Liver (tissue), 9 donors: ENCODE measurements around the gene IQCE. TPM values are rescaled to one million over a fixed set of nuclear protein-coding genes. Genes with fewer than 3 reads are reported as not detected.

ENCODE experiments used
- DNase-seq: peaks from one replicate; pipeline ENCODE4 v3.0.0-alpha.2; 2017; ENCODE audit warnings: low spot score
- H3K27ac ChIP-seq, 2 donors: one replicate each; pipeline ENCODE4 v1.7.0; 2013; ENCODE audit warnings: inconsistent platforms in 2 of 2, low read length in 2 of 2, control low read depth in 1 of 2, low read depth in 1 of 2, mild to moderate bottlenecking in 1 of 2
- H3K27me3 ChIP-seq, 4 donors: one replicate each; pipeline versions ENCODE4 v1.6.1 to v1.7.0; 2013; ENCODE audit warnings: low read length in 3 of 4, inconsistent platforms in 1 of 4, mild to moderate bottlenecking in 1 of 4, moderate library complexity in 1 of 4; ENCODE audit not compliant: control insufficient read depth in 4 of 4, insufficient read depth in 4 of 4
- H3K36me3 ChIP-seq, 4 donors: one replicate each; pipeline versions ENCODE4 v1.6.1 to v1.7.0; 2013; ENCODE audit warnings: low read length in 3 of 4, mild to moderate bottlenecking in 3 of 4, low read depth in 1 of 4, moderate library complexity in 1 of 4; ENCODE audit not compliant: control insufficient read depth in 4 of 4, insufficient read depth in 3 of 4
- H3K4me1 ChIP-seq, 4 donors: one replicate each; pipeline versions ENCODE4 v1.6.1 to v1.7.0; 2013; ENCODE audit warnings: low read length in 3 of 4, mild to moderate bottlenecking in 3 of 4, moderate library complexity in 1 of 4; ENCODE audit not compliant: control insufficient read depth in 4 of 4, insufficient read depth in 4 of 4
- H3K4me3 ChIP-seq, 3 donors: one replicate each; pipeline versions ENCODE4 v1.6.1 to v1.7.0; 2013; ENCODE audit warnings: low read length in 3 of 3, control low read depth in 1 of 3, low read depth in 1 of 3, mild to moderate bottlenecking in 1 of 3
- H3K9ac ChIP-seq, 2 donors: one replicate each; pipeline ENCODE4 v1.7.0; 2013; ENCODE audit warnings: low read length in 2 of 2, mild to moderate bottlenecking in 2 of 2, moderate library complexity in 2 of 2, control low read depth in 1 of 2, low read depth in 1 of 2
- H3K9me3 ChIP-seq, 4 donors: one replicate each; pipeline versions ENCODE4 v1.6.1 to v1.7.0; 2013; ENCODE audit warnings: low read length in 3 of 4; ENCODE audit not compliant: control insufficient read depth in 4 of 4
- ATF3 ChIP-seq: IDR thresholded peaks from 2 replicates; pipeline ENCODE4 v1.6.1; 2016; ENCODE audit warnings: antibody characterized with exemption
- CTCF ChIP-seq: fragments of 150-350 bp; IDR thresholded peaks from 2 replicates; pipeline ENCODE4 v1.5.1; 2017; ENCODE audit warnings: improper control_type of control experiment, low read depth, low read length; ENCODE audit not compliant: missing input control
- EGR1 ChIP-seq, 2 donors: IDR thresholded peaks; 2 replicates each; pipeline ENCODE4 v1.6.1; 2016 to 2018; ENCODE audit warnings: antibody characterized with exemption in 2 of 2, low read depth in 2 of 2
- FOXA1 ChIP-seq: IDR thresholded peaks from 2 replicates; pipeline ENCODE4 v1.6.1; 2016; ENCODE audit warnings: antibody characterized with exemption
- FOXA2 ChIP-seq: IDR thresholded peaks from 2 replicates; pipeline ENCODE4 v1.6.1; 2016; ENCODE audit warnings: antibody characterized with exemption
- GABPA ChIP-seq, 2 donors: IDR thresholded peaks in 1 of 2; conservative IDR thresholded peaks in 1 of 2; 2 replicates each; pipeline ENCODE4 v1.6.1; 2016; ENCODE audit warnings: antibody characterized with exemption in 2 of 2, mild to moderate bottlenecking in 1 of 2, moderate library complexity in 1 of 2
- HNF4A ChIP-seq, 2 donors: conservative IDR thresholded peaks; 2 replicates each; pipeline ENCODE4 v1.6.1; 2016; ENCODE audit warnings: antibody characterized with exemption in 2 of 2, mild to moderate bottlenecking in 2 of 2
- HNF4G ChIP-seq: IDR thresholded peaks from 2 replicates; pipeline ENCODE4 v1.6.1; 2016; ENCODE audit warnings: antibody characterized with exemption
- JUND ChIP-seq, 2 donors: IDR thresholded peaks; 2 replicates each; pipeline ENCODE4 v1.6.1; 2016; ENCODE audit warnings: antibody characterized with exemption in 2 of 2
- MAX ChIP-seq: IDR thresholded peaks from 2 replicates; pipeline ENCODE4 v1.6.1; 2016; ENCODE audit warnings: antibody characterized with exemption
- NR2F2 ChIP-seq: IDR thresholded peaks from 2 replicates; pipeline ENCODE4 v1.6.1; 2016; ENCODE audit warnings: antibody characterized with exemption
- RAD21 ChIP-seq, 2 donors: IDR thresholded peaks; 2 replicates each; pipeline ENCODE4 v1.6.1; 2016; ENCODE audit warnings: antibody characterized with exemption in 2 of 2, mild to moderate bottlenecking in 2 of 2
- REST ChIP-seq: IDR thresholded peaks from 2 replicates; pipeline ENCODE4 v1.6.1; 2016; ENCODE audit warnings: antibody characterized with exemption, mild to moderate bottlenecking
- RXRA ChIP-seq, 2 donors: IDR thresholded peaks; 2 replicates each; pipeline ENCODE4 v1.6.1; 2017 to 2018; ENCODE audit warnings: antibody characterized with exemption in 2 of 2, mild to moderate bottlenecking in 1 of 2
- SP1 ChIP-seq: IDR thresholded peaks from 2 replicates; pipeline ENCODE4 v1.6.1; 2018; ENCODE audit warnings: antibody characterized with exemption, mild to moderate bottlenecking
- TAF1 ChIP-seq: conservative IDR thresholded peaks from 2 replicates; pipeline ENCODE4 v1.6.1; 2016; ENCODE audit warnings: antibody characterized with exemption, mild to moderate bottlenecking
- YY1 ChIP-seq: IDR thresholded peaks from 2 replicates; pipeline ENCODE4 v1.6.1; 2016; ENCODE audit warnings: antibody characterized with exemption, mild to moderate bottlenecking
- ZBTB33 ChIP-seq: IDR thresholded peaks from 2 replicates; pipeline ENCODE4 v1.6.1; 2016; ENCODE audit warnings: antibody characterized with exemption
- WGBS: extraction: QIAGEN DNeasy Blood & Tissue Kit; methylation state at CpG from one replicate; pipeline ENCODE4 v1.1.7; 2013; 5-methylcytosine and 5-hydroxymethylcytosine counted together
- polyA plus RNA-seq, 2 donors: library from polyadenylated mRNA; stranded (reverse) in 1 of 2; unstranded in 1 of 2; fragments of 200-250 nt in 1 of 2; fragments of >200 nt in 1 of 2; fragmentation: Nextera tagmentation in 1 of 2; extraction: Ambion mirVana in 1 of 2; gene quantifications; one replicate each; pipeline versions ENCODE4 v1.2.1 to v1.2.3, GENCODE V29; 2013 to 2015
- total RNA-seq, 2 donors: library from RNA; depleted of rRNA; stranded (reverse); fragments of >200 nt; gene quantifications; one replicate each; pipeline ENCODE4 v1.2.3, GENCODE V29; 2014
- donor health status: healthy.
- donor health status: healthy.
- donor health status: healthy.
- donor health status: healthy.
- donor health status: healthy.

IQCE gene
- total and polyA plus RNA-seq, 4 donors, result 2.1 to 5.9 (median 3.6) TPM

GRCh38 chr7:2564970-2565540 is 6.3 kb downstream of the IQCE start:
- no peak for DNase-seq
- Histone ChIP-seq H3K9ac (no peak overlapping the region), H3K27ac (peak overlapping the region in 1 of 2 donors; percentile 11)

GRCh38 chr7:2566348-2566889 is 7.6 kb downstream of the IQCE start:
- Histone ChIP-seq H3K9me3 (no peaks in the 10 kb centered on the region), H3K4me3 (no peak overlapping the region), H3K27me3 (no peaks in the 10 kb centered on the region), H3K27ac (peak overlapping the region in 1 of 2 donors; percentile 13), H3K9ac (no peak overlapping the region), H3K4me1 (peaks cover 0 to 21% (median 10%) of the 10 kb centered on the region in 4 donors), H3K36me3 (peaks cover 0 to 2% (median 0%) of the 10 kb centered on the region in 4 donors)
- 83% methylated on average over 8 of the region's 8 CpGs for WGBS
- TF ChIP-seq RAD21 (IDR thresholded peaks at IDR 0.05) (no peak), FOXA1 (no peak), HNF4A (conservative IDR thresholded peaks at IDR 0.05) (no peak), HNF4G (no peak), FOXA2 (no peak), MAX (no peak), SP1 (no peak), GABPA (IDR thresholded peaks at IDR 0.05 in 1 of 2, conservative IDR thresholded peaks at IDR 0.05 in 1 of 2) (no peak), ZBTB33 (no peak), RXRA (IDR thresholded peaks at IDR 0.05) (no peak), TAF1 (no peak), NR2F2 (no peak), EGR1 (IDR thresholded peaks at IDR 0.05; ENCODE audit: low read depth in 2 of 2) (no peak), ATF3 (no peak), CTCF (no peak), YY1 (no peak), REST (no peak), JUND (IDR thresholded peaks at IDR 0.05) (no peak)
- DNase-seq, result no peak

More at GRCh38 chr7:2564970-2565540, 6.3 kb downstream of the IQCE start:
- TF ChIP-seq RAD21 (IDR thresholded peaks at IDR 0.05), result peak in 1 of 2 donors; percentile 32
- TF ChIP-seq HNF4A (conservative IDR thresholded peaks at IDR 0.05), result peak; percentile 45 to 47
- TF ChIP-seq EGR1 (IDR thresholded peaks at IDR 0.05; ENCODE audit: low read depth in 2 of 2), result no peak
- peak; percentile 31 to 48 for TF ChIP-seq RXRA (IDR thresholded peaks at IDR 0.05)
- TF ChIP-seq SP1, result peak; percentile 66
- H3K4me3 ChIP-seq, result no peak overlapping the region
- no peaks in the 10 kb centered on the region for H3K9me3 ChIP-seq
- H3K27me3 ChIP-seq, result no peaks in the 10 kb centered on the region
- H3K4me1 ChIP-seq, result peaks cover 0 to 21% (median 11%) of the 10 kb centered on the region in 4 donors
- 51% methylated on average over 12 of the region's 12 CpGs for WGBS
- H3K36me3 ChIP-seq, result no peaks in the 10 kb centered on the region
